GM19035 (cell line): ENCODE measurements around the gene SDHA.
"Not testable (repeated sequence)": the region's sequence is repeated elsewhere in the genome, so short reads cannot be mapped to it uniquely, and the experiment has no call there.

Source experiments
- ATAC-seq: cut with Tn5 transposase; IDR thresholded peaks from one replicate; pipeline ENCODE4 v1.9.1; 2021; ENCODE audit not compliant: unreplicated experiment

SDHA gene

DNA sequence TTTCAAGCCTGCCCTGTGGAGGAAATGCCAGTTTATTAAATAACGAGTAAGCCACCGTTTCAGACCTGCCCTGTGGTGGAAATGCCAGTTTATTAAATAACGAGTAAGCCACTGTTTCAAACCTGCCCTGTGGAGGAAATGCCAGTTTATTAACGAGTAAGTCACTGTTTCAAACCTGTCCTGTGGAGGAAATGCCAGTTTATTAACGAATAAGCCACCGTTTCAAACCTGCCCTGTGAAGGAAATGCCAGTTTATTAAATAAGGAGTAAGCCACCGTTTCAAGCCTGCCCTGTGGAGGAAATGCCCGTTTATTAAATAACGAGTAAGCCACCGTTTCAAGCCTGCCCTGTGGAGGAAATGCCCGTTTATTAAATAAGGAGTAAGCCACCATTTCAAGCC is 33.9 kb downstream of the SDHA start:
- ATAC-seq = not testable (repeated sequence)

DNA sequence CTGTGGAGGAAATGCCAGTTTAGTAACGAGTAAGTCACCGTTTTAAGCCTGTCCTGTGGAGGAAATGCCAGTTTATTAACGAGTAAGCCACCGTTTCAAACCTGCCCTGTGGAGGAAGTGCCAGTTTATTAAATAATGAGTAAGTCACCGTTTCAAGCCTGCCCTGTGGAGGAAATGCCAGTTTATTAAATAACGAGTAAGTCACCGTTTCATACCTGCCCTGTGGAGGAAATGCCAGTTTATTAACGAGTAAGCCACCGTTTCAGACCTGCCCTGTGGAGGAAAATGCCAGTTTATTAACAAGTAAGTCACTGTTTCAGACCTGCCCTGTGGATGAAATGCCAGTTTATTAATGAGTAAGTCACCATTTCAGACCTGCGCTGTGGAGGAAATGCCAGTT is 34.4 kb downstream of the SDHA start:
- no peak for ATAC-seq

GRCh38 chr5:254322-254721 is 36.2 kb downstream of the SDHA start:
- ATAC-seq = not testable (repeated sequence)

- not testable (repeated sequence) for ATAC-seq
These were observed 37.0 kb downstream of the SDHA start for GRCh38 chr5:255116-255515.

GRCh38 chr5:256347-256746 is 38.2 kb downstream of the SDHA start:
- not testable (repeated sequence) for ATAC-seq

GRCh38 chr5:257148-257547 is 39.0 kb downstream of the SDHA start:
- no peak for ATAC-seq

- ATAC-seq = not testable (repeated sequence)
These were observed 45.3 kb downstream of the SDHA start for GRCh38 chr5:263275-263974.

- no peak for ATAC-seq
These were observed 46.2 kb downstream of the SDHA start for GRCh38 chr5:264338-264737.

- ATAC-seq = not testable (repeated sequence)
These were observed 48.3 kb downstream of the SDHA start for GRCh38 chr5:266311-267026.

DNA sequence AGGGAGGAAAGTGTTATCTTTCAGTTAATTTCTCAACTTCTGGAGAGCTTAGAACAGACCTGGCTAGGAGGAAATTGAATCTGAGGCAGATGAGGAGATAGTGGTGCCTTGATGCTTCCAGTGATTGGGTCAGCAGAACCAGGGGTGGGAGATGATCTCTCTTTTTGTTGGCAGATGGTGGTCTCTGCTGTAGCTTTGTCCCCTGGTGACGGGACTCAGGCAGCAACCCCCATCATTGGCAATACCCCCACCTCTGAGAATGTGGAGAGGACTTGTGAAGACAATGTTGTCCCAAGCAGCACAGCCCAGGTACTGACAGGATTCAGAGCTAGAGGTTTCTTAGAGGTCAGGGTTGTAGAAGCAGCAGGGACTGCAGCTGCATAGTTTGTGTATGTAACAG is 49.6 kb downstream of the SDHA start:
- ATAC-seq = no peak

DNA sequence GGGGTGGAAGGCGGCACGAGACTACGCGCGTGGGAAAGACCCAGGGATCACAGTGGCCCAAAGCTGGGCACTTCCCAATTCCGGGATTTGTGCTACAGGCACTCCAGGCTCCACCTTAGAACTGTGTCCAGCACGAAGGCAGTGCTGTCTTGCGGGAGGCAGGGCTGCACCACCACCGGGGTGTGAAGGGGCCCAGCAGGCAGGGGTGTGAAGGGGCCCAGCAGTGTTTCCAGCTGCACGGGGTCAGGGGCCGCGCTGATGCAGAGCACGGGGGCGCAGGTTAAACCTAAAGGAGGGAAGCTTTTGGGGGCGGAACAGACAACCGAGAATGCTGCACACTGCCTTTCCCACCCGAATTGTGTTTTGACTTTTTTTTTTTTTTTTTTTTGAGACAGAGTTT is 52.2 kb downstream of the SDHA start:
- no peak for ATAC-seq

DNA sequence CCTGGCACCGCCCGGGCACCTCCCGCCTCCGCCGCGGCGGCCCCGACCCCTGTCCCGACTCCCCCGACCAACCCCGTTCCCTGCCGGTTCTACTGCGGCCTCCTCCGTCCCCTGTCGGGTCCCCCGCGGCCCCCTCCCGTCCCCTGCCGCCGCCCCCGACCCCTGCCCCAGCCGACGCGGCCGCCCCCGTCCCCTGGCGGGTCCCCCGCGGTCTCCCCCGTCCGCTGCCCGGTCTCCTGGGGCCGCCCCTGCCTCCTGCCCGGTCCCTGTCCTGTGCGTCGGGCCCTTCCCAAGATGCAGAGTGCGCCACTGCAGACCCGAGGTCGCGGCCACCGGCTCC is 53.7 kb downstream of the SDHA start:
- not testable (repeated sequence) for ATAC-seq

GRCh38 chr5:273091-273490 is 55.0 kb downstream of the SDHA start:
- ATAC-seq = not testable (repeated sequence)

GRCh38 chr5:273491-273890 is 55.4 kb downstream of the SDHA start:
- ATAC-seq = not testable (repeated sequence)

GRCh38 chr5:274346-274745 is 56.2 kb downstream of the SDHA start:
- ATAC-seq = not testable (repeated sequence)

GRCh38 chr5:278646-279045 is 60.5 kb downstream of the SDHA start:
- ATAC-seq = no peak

GRCh38 chr5:279051-279665 is 61.0 kb downstream of the SDHA start:
- not testable (repeated sequence) for ATAC-seq

- ATAC-seq = no peak
These were observed 68.0 kb downstream of the SDHA start for GRCh38 chr5:285991-286557.

- ATAC-seq = not testable (repeated sequence)
These were observed 72.1 kb downstream of the SDHA start for GRCh38 chr5:290200-290599.

- not testable (repeated sequence) for ATAC-seq
These were observed 73.2 kb downstream of the SDHA start for GRCh38 chr5:291345-291744.

DNA sequence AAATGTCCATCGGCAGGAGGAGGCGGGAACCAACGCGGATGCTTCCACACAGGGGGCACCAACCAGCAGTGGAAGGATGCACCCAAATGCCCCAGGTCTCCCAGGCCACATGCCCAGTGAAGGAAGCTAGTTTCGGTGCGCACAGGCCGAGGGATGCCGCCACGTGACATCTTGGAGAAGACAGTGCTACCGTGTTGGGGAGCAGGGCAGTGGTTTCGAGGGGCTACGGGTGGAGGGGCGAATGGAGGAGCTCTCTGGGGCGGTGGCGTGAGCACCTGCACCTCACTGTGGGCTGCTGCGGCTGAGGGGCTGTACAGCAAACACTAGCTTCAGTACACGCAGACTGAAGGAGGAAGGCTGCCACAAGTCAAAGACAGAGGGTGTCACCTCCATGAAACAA is 76.7 kb downstream of the SDHA start:
- ATAC-seq = not testable (repeated sequence)

- ATAC-seq = not testable (repeated sequence)
These were observed 78.1 kb downstream of the SDHA start for GRCh38 chr5:296207-296606.
